ENCODE results near the gene FAAP20. TPM values are rescaled to one million over a fixed set of nuclear protein-coding genes. Genes with fewer than 3 reads are reported as not detected.

Gene FAAP20
- total RNA-seq, 1 experiment from 2014 or later, result 119 TPM

GRCh38 chr1:2168535-2168934 is 26.0 kb downstream of the FAAP20 start:
- no peak overlapping the region for H3K4me3 Mint-ChIP-seq
- H3K4ac ChIP-seq (ENCODE audit: low read depth, low read length), result no peak overlapping the region
- no peak overlapping the region for H3K56ac ChIP-seq (ENCODE audit: insufficient read length, low read depth, low read length)
- no peak overlapping the region for H2BK20ac ChIP-seq (ENCODE audit: low read depth, low read length, poor library complexity, severe bottlenecking)
- H3K79me1 ChIP-seq (ENCODE audit: insufficient read depth, low read depth, low read length, poor library complexity, severe bottlenecking), result no peaks in the 10 kb centered on the region
- no peaks in the 10 kb centered on the region for H4K20me1 ChIP-seq (ENCODE audit: control insufficient read depth, insufficient read depth, insufficient read length)
- H3K27me3 Mint-ChIP-seq (ENCODE audit: low read depth), result no peaks in the 10 kb centered on the region
- no peak overlapping the region for H2AK5ac ChIP-seq (ENCODE audit: insufficient read length, low read length)
- H3K9ac ChIP-seq (ENCODE audit: extremely low read depth, insufficient read length, low read length), result no peak overlapping the region
- H3K27me3 ChIP-seq (ENCODE audit: insufficient read depth, low read length), result no peaks in the 10 kb centered on the region
- DNase-seq, result no peak
- H3K23ac ChIP-seq (ENCODE audit: insufficient read length, low read depth, low read length), result no peak overlapping the region
- no peak overlapping the region for H2BK5ac ChIP-seq (ENCODE audit: insufficient read length, low read length)
- no peak overlapping the region for H3K4me2 ChIP-seq (ENCODE audit: insufficient read depth, insufficient read length, low read length)
- H3K4me1 ChIP-seq (ENCODE audit: insufficient read depth, low read length), result no peaks in the 10 kb centered on the region
- H2AFZ ChIP-seq (ENCODE audit: low read length), result no peak overlapping the region
- H3K9me3 Mint-ChIP-seq, result no peaks in the 10 kb centered on the region
- H2BK15ac ChIP-seq (ENCODE audit: low read depth, low read length), result no peak overlapping the region
- no peak overlapping the region for H2BK120ac ChIP-seq (ENCODE audit: low read depth, low read length, poor library complexity, severe bottlenecking)
- no peaks in the 10 kb centered on the region for H3K23me2 ChIP-seq (ENCODE audit: insufficient read length, low read depth, low read length, poor library complexity, severe bottlenecking)
- WGBS (ENCODE audit: extremely low coverage, insufficient read length, low lambda C conversion rate), result no CpG with 5 or more reads among the region's 12 CpGs
- peak overlapping the region; percentile 9 to 87 (median 67); a peak in 5 of 7 replicates for H3K27ac Mint-ChIP-seq
- no peaks in the 10 kb centered on the region for H3K79me2 ChIP-seq (ENCODE audit: insufficient read depth, low read length)
- no peak overlapping the region for H4K91ac ChIP-seq (ENCODE audit: insufficient read length, low read depth, low read length)
- no peaks in the 10 kb centered on the region for H3K9me3 ChIP-seq (ENCODE audit: control insufficient read depth, low read depth, low read length)
- H3T11ph ChIP-seq (ENCODE audit: low read length), result no peak overlapping the region
- H2BK12ac ChIP-seq (ENCODE audit: insufficient read length, low read depth, low read length), result no peak overlapping the region
- no peak for TF ChIP-seq CTCF (conservative IDR thresholded peaks at IDR 0.05)
- H3K18ac ChIP-seq (ENCODE audit: insufficient read length, low read depth, low read length), result no peak overlapping the region
- H3K27ac ChIP-seq (ENCODE audit: insufficient read length, low read depth, low read length), result no peak overlapping the region
- H3K36me3 Mint-ChIP-seq (ENCODE audit: insufficient read depth in 1 of 3, low read depth in 3 of 3), result peaks cover 2 to 38% (median 30%) of the 10 kb centered on the region in 3 experiments
- no peak overlapping the region for H3K14ac ChIP-seq (ENCODE audit: insufficient read depth, low read length)
- peaks cover 0 to 8% of the 10 kb centered on the region in 2 experiments; a peak in 2 of 4 replicates for H3K4me1 Mint-ChIP-seq
- no peak overlapping the region for H4K5ac ChIP-seq (ENCODE audit: insufficient read length, low read depth, low read length)
- no peak overlapping the region for H4K8ac ChIP-seq (replicated peaks; ENCODE audit: insufficient read length, low read depth, low read length)

Data from H9 (cell line).